Fibroblast of lung (primary cell): ENCODE data around the gene ZNF44.

Source experiments
- EZH2 ChIP-seq: IDR thresholded peaks from 2 replicates; pipeline ENCODE4 v1.5.1; 2012; ENCODE audit warnings: low read length, control low read depth, mild to moderate bottlenecking; ENCODE audit errors: missing control alignments
- TF ChIP-seq, protein P1 (sequence below), 2 donors: IDR thresholded peaks in 1 of 2; conservative IDR thresholded peaks in 1 of 2; 1 replicate in 1 of 2; 2 replicates in 1 of 2; pipeline ENCODE4 v1.5.1; 2011 to 2012; ENCODE audit warnings: low read length in 2 of 2, control low read depth in 1 of 2, inconsistent platforms in 1 of 2, low read depth in 1 of 2, mild to moderate bottlenecking in 1 of 2

GRCh38 chr19:12284631-12285030 lies 10.1 kb downstream of the ZNF44 start:
- TF ChIP-seq, protein P1, sequence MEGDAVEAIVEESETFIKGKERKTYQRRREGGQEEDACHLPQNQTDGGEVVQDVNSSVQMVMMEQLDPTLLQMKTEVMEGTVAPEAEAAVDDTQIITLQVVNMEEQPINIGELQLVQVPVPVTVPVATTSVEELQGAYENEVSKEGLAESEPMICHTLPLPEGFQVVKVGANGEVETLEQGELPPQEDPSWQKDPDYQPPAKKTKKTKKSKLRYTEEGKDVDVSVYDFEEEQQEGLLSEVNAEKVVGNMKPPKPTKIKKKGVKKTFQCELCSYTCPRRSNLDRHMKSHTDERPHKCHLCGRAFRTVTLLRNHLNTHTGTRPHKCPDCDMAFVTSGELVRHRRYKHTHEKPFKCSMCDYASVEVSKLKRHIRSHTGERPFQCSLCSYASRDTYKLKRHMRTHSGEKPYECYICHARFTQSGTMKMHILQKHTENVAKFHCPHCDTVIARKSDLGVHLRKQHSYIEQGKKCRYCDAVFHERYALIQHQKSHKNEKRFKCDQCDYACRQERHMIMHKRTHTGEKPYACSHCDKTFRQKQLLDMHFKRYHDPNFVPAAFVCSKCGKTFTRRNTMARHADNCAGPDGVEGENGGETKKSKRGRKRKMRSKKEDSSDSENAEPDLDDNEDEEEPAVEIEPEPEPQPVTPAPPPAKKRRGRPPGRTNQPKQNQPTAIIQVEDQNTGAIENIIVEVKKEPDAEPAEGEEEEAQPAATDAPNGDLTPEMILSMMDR (conservative IDR thresholded peaks at IDR 0.05 in 1 of 2, IDR thresholded peaks at IDR 0.05 in 1 of 2; ENCODE audit: low read depth in 1 of 2, low read length in 2 of 2) = no peak
- no peak for TF ChIP-seq EZH2
